K562 (cell line): ENCODE measurements around the gene AP2M1. TPM values are rescaled to one million over a fixed set of nuclear protein-coding genes. Genes with fewer than 3 reads are reported as not detected.

Source experiments
- ARID3B ChIP-seq: fragments of 250-450 bp; sonication (Bioruptor Pico); IDR thresholded peaks from 2 replicates; pipeline ENCODE4 v1.4.0; 2020; ENCODE audit warnings: borderline replicate concordance
- BMI1 ChIP-seq: fragments of 150-350 bp; IDR thresholded peaks from 2 replicates; pipeline ENCODE4 v1.6.1; 2014; ENCODE audit warnings: low read length
- BRD4 ChIP-seq: fragments of 200-600 bp; sonication (generic); IDR thresholded peaks from 2 replicates; pipeline ENCODE4 v1.6.1; 2017; ENCODE audit warnings: inconsistent platforms
- CC2D1A ChIP-seq: fragments of 450-650 bp; IDR thresholded peaks from 2 replicates; pipeline ENCODE4 v1.6.1; 2017; ENCODE audit warnings: mild to moderate bottlenecking
- CREB3 ChIP-seq: fragments of 450-650 bp; conservative IDR thresholded peaks from 2 replicates; pipeline ENCODE4 v1.6.1; 2016; ENCODE audit warnings: missing genetic modification characterization, low read depth, mild to moderate bottlenecking, missing compliant biosample characterization, moderate library complexity
- FOSL1 ChIP-seq: fragments of 200-800 bp; sonication (Bioruptor generic); conservative IDR thresholded peaks from 2 replicates; pipeline ENCODE4 v1.6.1; 2016; ENCODE audit warnings: missing genetic modification characterization, missing compliant biosample characterization
- FOXJ2 ChIP-seq: fragments of 200-800 bp; sonication (Bioruptor generic); IDR thresholded peaks from 2 replicates; pipeline ENCODE4 v1.6.1; 2016; ENCODE audit warnings: missing genetic modification characterization, missing compliant biosample characterization
- HDAC2 ChIP-seq: fragments of 450-650 bp; IDR thresholded peaks from 2 replicates; pipeline ENCODE4 v1.6.1; 2016; ENCODE audit warnings: mild to moderate bottlenecking
- HMG20A ChIP-seq: fragments of 450-650 bp; formaldehyde crosslinking; conservative IDR thresholded peaks from 2 replicates; pipeline ENCODE4 v1.4.0; 2020; ENCODE audit warnings: mild to moderate bottlenecking, mixed read lengths
- MAFG ChIP-seq: fragments of 450-650 bp; conservative IDR thresholded peaks from 2 replicates; pipeline ENCODE4 v1.6.1; 2016; ENCODE audit warnings: missing genetic modification characterization, missing compliant biosample characterization
- NR0B1 ChIP-seq: fragments of 450-650 bp; IDR thresholded peaks from one replicate; pipeline ENCODE4 v1.6.1; 2018; ENCODE audit warnings: mild to moderate bottlenecking, moderate library complexity; ENCODE audit not compliant: partially characterized antibody
- RAD21 ChIP-seq, 2 experiments: fragments of 250-450 bp in 1 of 2; fragments of 450-650 bp in 1 of 2; sonication (Bioruptor Pico) in 1 of 2; formaldehyde crosslinking in 1 of 2; IDR thresholded peaks in 1 of 2; conservative IDR thresholded peaks in 1 of 2; 2 replicates each; pipeline versions ENCODE4 v1.4.0 to v1.8.0; 2020 to 2022; ENCODE audit warnings: mild to moderate bottlenecking in 2 of 2, moderate library complexity in 1 of 2
- STAT5A ChIP-seq: IDR thresholded peaks from 2 replicates; pipeline ENCODE4 v1.6.1; 2012; ENCODE audit warnings: low read length, inconsistent platforms, borderline replicate concordance
- XRCC4 ChIP-seq: IDR thresholded peaks from one replicate; pipeline ENCODE4 v1.6.1; 2011; ENCODE audit not compliant: insufficient read depth, insufficient read length; ENCODE audit errors: extremely low read depth
- ZBTB9 ChIP-seq: fragments of 450-650 bp; formaldehyde crosslinking; IDR thresholded peaks from 2 replicates; pipeline ENCODE4 v1.4.0; 2020; ENCODE audit warnings: mild to moderate bottlenecking, moderate library complexity
- ZKSCAN3 ChIP-seq: fragments of 250-450 bp; sonication (Bioruptor Pico); IDR thresholded peaks from 2 replicates; pipeline ENCODE4 v1.4.0; 2020
- ZNF12 ChIP-seq: sonication (generic); formaldehyde crosslinking; IDR thresholded peaks from 2 replicates; pipeline ENCODE4 v1.4.0; 2020; ENCODE audit warnings: mild to moderate bottlenecking, missing genetic modification reagents
- ZNF140 ChIP-seq: fragments of 250-450 bp; sonication (Bioruptor Pico); IDR thresholded peaks from 2 replicates; pipeline ENCODE4 v1.8.0; 2021; ENCODE audit warnings: moderate library complexity, mild to moderate bottlenecking, inconsistent platforms
- ZNF277 ChIP-seq: fragments of 250-450 bp; sonication (Bioruptor Pico); IDR thresholded peaks from 2 replicates; pipeline ENCODE4 v1.8.0; 2022; ENCODE audit warnings: inconsistent platforms, mild to moderate bottlenecking, moderate library complexity, borderline replicate concordance
- ZNF282 ChIP-seq: sonication (generic); formaldehyde crosslinking; IDR thresholded peaks from 2 replicates; pipeline ENCODE4 v1.8.1; 2023; ENCODE audit warnings: missing genetic modification reagents
- ZNF3 ChIP-seq: fragments of 250-450 bp; sonication (Bioruptor Pico); IDR thresholded peaks from 2 replicates; pipeline ENCODE4 v1.5.0; 2021; ENCODE audit warnings: mild to moderate bottlenecking, moderate library complexity
- ZNF699 ChIP-seq: fragments of 250-450 bp; sonication (Bioruptor Pico); IDR thresholded peaks from 2 replicates; pipeline ENCODE4 v1.8.0; 2021; ENCODE audit warnings: mild to moderate bottlenecking, moderate library complexity; ENCODE audit not compliant: insufficient replicate concordance
- ZSCAN32 ChIP-seq: fragments of 450-650 bp; formaldehyde crosslinking; IDR thresholded peaks from 2 replicates; pipeline ENCODE4 v1.4.0; 2020; ENCODE audit warnings: mild to moderate bottlenecking, moderate library complexity
- polyA plus RNA-seq, 8 experiments: library from polyadenylated mRNA; depleted of rRNA in 4 of 8; stranded (reverse) in 5 of 8; unstranded in 3 of 8; fragments of >200 nt; fragmentation: Nextera tagmentation in 2 of 8; fragmentation: Illumina TruSeq in 1 of 8; extraction: Ambion mirVana in 2 of 8; extraction: Trizol in 1 of 8; gene quantifications; 2 replicates each; pipeline versions ENCODE4 v1.2.1 to v1.2.3, GENCODE V29; 2011 to 2014; ENCODE audit warnings: inconsistent platforms in 1 of 8, missing spikeins in 1 of 8
- total RNA-seq, 7 experiments: library from RNA; depleted of rRNA in 6 of 7; stranded (reverse); fragments of >200 nt in 6 of 7; fragmentation: Illumina TruSeq in 2 of 7; extraction: Trizol in 2 of 7; gene quantifications; 2 replicates each; pipeline versions ENCODE4 v1.2.1 to v1.2.3, GENCODE V29; 2011 to 2021; ENCODE audit warnings: low replicate concordance in 1 of 7

Gene AP2M1
- total and polyA plus RNA-seq, 9 of the 15 experiments (the other 6 are each of a cell fraction or from before 2014, with no cell fraction given), result 118 to 505 (median 296) TPM

GRCh38 chr3:184186184-184186901 lies 11.7 kb downstream of the AP2M1 start, which contains the start of gene ABCF3 (continued):
- TF ChIP-seq ZBTB9 (CRISPR knock-in tag) (no peak), CREB3 (tag) (no peak), CC2D1A (no peak), ZNF699 (CRISPR knock-in tag) (no peak), ZNF140 (CRISPR knock-in tag) (no peak), MAFG (tag) (no peak), FOXJ2 (no peak; the same call in 1 of the 2 replicates), FOSL1 (tag) (no peak), ZKSCAN3 (no peak), HMG20A (CRISPR knock-in tag) (no peak), ZNF282 (no peak; the same call in 1 of the 2 replicates), STAT5A (no peak), BRD4 (no peak), ZNF277 (CRISPR knock-in tag) (no peak), ZNF12 (CRISPR knock-in tag) (no peak), NR0B1 (no peak), HDAC2 (0 out of 2 replicates have a peak, but pooled peaks have one; percentile 9), ARID3B (CRISPR knock-in tag) (no peak), RAD21 (CRISPR knock-in tag; conservative IDR thresholded peaks at IDR 0.05 in 1 of 2, IDR thresholded peaks at IDR 0.05 in 1 of 2) (no peak), ZNF3 (no peak), XRCC4 (no peak), ZSCAN32 (CRISPR knock-in tag) (no peak), BMI1 (no peak)
